MM.1S (cell line): ENCODE results near the gene NMD3.

Experiments
- DNase-seq: peaks from one replicate; pipeline ENCODE4 v3.0.0-alpha.2; 2015
- H2AFZ ChIP-seq: fragments of 300-600 bp; sonication (generic); 2 replicates; pipeline ENCODE4 v1.6.0; 2016; ENCODE audit warnings: antibody characterized with exemption, low read length
- H3F3A ChIP-seq: fragments of 300-600 bp; sonication (generic); 2 replicates; pipeline ENCODE4 v1.6.1; 2016; ENCODE audit warnings: mild to moderate bottlenecking, antibody characterized with exemption, low read length, moderate library complexity, mixed read lengths; ENCODE audit not compliant: insufficient read depth
- H3K27ac ChIP-seq: fragments of 300-600 bp; sonication (generic); 2 replicates; pipeline ENCODE4 v1.5.1; 2016; ENCODE audit warnings: mild to moderate bottlenecking, low read length
- H3K27me3 ChIP-seq: fragments of 300-600 bp; sonication (generic); replicated peaks from 2 replicates; pipeline ENCODE4 v1.6.0; 2016; ENCODE audit warnings: low read length; ENCODE audit not compliant: insufficient read depth
- H3K36me3 ChIP-seq: fragments of 300-600 bp; sonication (generic); replicated peaks from 2 replicates; pipeline ENCODE4 v1.6.1; 2016; ENCODE audit warnings: mild to moderate bottlenecking, low read length, mixed read lengths; ENCODE audit not compliant: insufficient read depth
- H3K4me1 ChIP-seq: fragments of 300-600 bp; sonication (generic); 2 replicates; pipeline ENCODE4 v1.6.1; 2016; ENCODE audit warnings: low read length, mixed read lengths
- H3K4me2 ChIP-seq: fragments of 300-600 bp; sonication (generic); 2 replicates; pipeline ENCODE4 v1.6.0; 2016; ENCODE audit warnings: low read depth, low read length
- H3K4me3 ChIP-seq: fragments of 300-600 bp; sonication (generic); 2 replicates; pipeline ENCODE4 v1.5.1; 2016; ENCODE audit warnings: low read length, mixed read lengths
- H3K79me2 ChIP-seq: fragments of 300-600 bp; sonication (generic); 2 replicates; pipeline ENCODE4 v1.6.1; 2016; ENCODE audit warnings: mixed run types, low read length, mixed read lengths
- H3K9ac ChIP-seq: fragments of 300-600 bp; sonication (generic); 2 replicates; pipeline ENCODE4 v1.6.1; 2016; ENCODE audit warnings: low read length, mixed read lengths
- H3K9me2 ChIP-seq: fragments of 300-600 bp; sonication (generic); replicated peaks from 2 replicates; pipeline ENCODE4 v1.6.1; 2016; ENCODE audit warnings: mild to moderate bottlenecking, low read length, mixed read lengths; ENCODE audit not compliant: insufficient read depth
- H3K9me3 ChIP-seq: fragments of 300-600 bp; sonication (generic); replicated peaks from 2 replicates; pipeline ENCODE4 v1.6.1; 2016; ENCODE audit warnings: mild to moderate bottlenecking, low read length, mixed read lengths; ENCODE audit not compliant: insufficient read depth
- H4K20me1 ChIP-seq: fragments of 300-600 bp; sonication (generic); 2 replicates; pipeline ENCODE4 v1.6.1; 2016; ENCODE audit warnings: mild to moderate bottlenecking, low read length, moderate library complexity, mixed read lengths; ENCODE audit not compliant: insufficient read depth
- EZH2 ChIP-seq: fragments of 300-600 bp; sonication (generic); optimal IDR thresholded peaks from 2 replicates; pipeline ENCODE3; 2017; ENCODE audit warnings: low read depth, mild to moderate bottlenecking, antibody characterized with exemption, low read length, mixed read lengths
- EZH2phosphoT487 ChIP-seq: fragments of 300-600 bp; sonication (generic); IDR thresholded peaks from 2 replicates; pipeline ENCODE4 v1.6.1; 2018; ENCODE audit warnings: antibody characterized with exemption, low read length
- TF ChIP-seq, protein P1 (sequence below): fragments of 300-600 bp; sonication (generic); IDR thresholded peaks from 2 replicates; pipeline ENCODE4 v1.5.1; 2016; ENCODE audit warnings: antibody characterized with exemption, low read length, mixed read lengths

The NMD3 gene

GRCh38 chr3:161271646-161272045 lies 50.5 kb downstream of the NMD3 start:
- Histone ChIP-seq H3K9me2 (no peaks in the 10 kb centered on the region), H3K27me3 (no peaks in the 10 kb centered on the region), H3F3A (no peaks in the 10 kb centered on the region), H3K36me3 (no peaks in the 10 kb centered on the region), H3K4me3 (no peak overlapping the region), H2AFZ (no peak overlapping the region), H4K20me1 (no peaks in the 10 kb centered on the region), H3K79me2 (no peaks in the 10 kb centered on the region), H3K9ac (no peak overlapping the region), H3K9me3 (no peaks in the 10 kb centered on the region), H3K4me1 (no peaks in the 10 kb centered on the region), H3K27ac (no peak overlapping the region), H3K4me2 (no peak overlapping the region)
- TF ChIP-seq EZH2 = no peak
- TF ChIP-seq EZH2phosphoT487 = no peak
- TF ChIP-seq, protein P1, sequence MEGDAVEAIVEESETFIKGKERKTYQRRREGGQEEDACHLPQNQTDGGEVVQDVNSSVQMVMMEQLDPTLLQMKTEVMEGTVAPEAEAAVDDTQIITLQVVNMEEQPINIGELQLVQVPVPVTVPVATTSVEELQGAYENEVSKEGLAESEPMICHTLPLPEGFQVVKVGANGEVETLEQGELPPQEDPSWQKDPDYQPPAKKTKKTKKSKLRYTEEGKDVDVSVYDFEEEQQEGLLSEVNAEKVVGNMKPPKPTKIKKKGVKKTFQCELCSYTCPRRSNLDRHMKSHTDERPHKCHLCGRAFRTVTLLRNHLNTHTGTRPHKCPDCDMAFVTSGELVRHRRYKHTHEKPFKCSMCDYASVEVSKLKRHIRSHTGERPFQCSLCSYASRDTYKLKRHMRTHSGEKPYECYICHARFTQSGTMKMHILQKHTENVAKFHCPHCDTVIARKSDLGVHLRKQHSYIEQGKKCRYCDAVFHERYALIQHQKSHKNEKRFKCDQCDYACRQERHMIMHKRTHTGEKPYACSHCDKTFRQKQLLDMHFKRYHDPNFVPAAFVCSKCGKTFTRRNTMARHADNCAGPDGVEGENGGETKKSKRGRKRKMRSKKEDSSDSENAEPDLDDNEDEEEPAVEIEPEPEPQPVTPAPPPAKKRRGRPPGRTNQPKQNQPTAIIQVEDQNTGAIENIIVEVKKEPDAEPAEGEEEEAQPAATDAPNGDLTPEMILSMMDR = no peak
- no peak for DNase-seq

DNA sequence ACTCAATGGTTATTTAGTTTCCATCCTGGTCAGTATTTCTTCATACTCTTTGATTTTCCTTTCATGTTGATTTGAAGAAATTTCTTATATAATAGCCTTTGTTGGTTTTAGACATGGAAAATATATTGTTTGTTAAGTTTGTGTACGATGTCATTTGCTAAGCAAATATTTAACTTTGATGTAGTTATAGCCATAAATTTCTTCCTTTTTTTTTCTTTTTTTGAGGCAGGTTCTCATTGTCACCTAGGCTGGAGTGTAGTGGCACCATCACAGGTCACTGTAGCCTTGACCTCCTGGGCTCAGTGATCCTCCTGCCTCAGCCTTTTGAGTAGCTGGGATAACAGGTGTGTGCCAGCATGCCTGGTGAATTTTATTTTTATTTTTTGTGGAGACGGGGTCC lies 51.4 kb downstream of the NMD3 start:
- no peak overlapping the region for H3K4me3 ChIP-seq
- no peak overlapping the region for H3K9ac ChIP-seq
- H3K36me3 ChIP-seq = no peaks in the 10 kb centered on the region
- no peaks in the 10 kb centered on the region for H3F3A ChIP-seq
- H3K4me2 ChIP-seq = no peak overlapping the region
- H3K4me1 ChIP-seq = no peaks in the 10 kb centered on the region
- no peaks in the 10 kb centered on the region for H3K9me2 ChIP-seq
- no peaks in the 10 kb centered on the region for H3K79me2 ChIP-seq
- no peaks in the 10 kb centered on the region for H3K9me3 ChIP-seq
- H3K27ac ChIP-seq = no peak overlapping the region
- H2AFZ ChIP-seq = no peak overlapping the region
- TF ChIP-seq EZH2phosphoT487 = no peak
- no peak for TF ChIP-seq EZH2
- DNase-seq = no peak
- H3K27me3 ChIP-seq = no peaks in the 10 kb centered on the region
- H4K20me1 ChIP-seq = no peaks in the 10 kb centered on the region

DNA sequence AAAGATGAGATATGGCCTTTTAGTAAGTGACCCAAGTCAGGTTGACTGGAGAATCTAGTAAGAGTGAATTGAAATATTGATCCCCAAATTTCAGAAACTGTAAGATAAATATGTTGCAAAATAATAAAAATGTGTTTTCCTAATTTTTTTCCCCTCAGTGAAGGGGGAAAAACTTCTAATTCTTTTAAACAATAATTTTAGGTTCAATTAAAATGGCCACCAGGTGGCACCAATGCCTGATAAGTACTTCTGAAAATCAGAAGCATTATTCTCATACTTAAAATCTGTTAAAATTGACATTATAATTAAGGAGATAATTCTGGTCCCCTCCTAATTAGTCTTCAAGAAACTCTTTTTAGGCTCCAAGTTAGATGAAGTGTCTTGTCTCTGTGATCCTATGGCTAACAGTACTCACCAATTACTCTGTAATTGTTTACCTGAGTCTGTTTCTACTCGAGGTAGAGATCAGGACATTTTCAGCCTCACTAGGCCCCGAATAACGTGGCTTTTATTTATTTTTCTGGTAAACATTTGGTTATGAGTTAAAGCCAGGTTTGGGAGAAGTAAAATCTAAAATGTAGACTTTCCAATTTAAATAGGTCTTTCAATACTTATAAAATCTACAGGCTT lies 52.6 kb downstream of the NMD3 start:
- H3K27ac ChIP-seq = no peak overlapping the region
- no peaks in the 10 kb centered on the region for H3K9me2 ChIP-seq
- no peak overlapping the region for H2AFZ ChIP-seq
- H3K4me2 ChIP-seq = no peak overlapping the region
- H3K9me3 ChIP-seq = no peaks in the 10 kb centered on the region
- no peaks in the 10 kb centered on the region for H3K27me3 ChIP-seq
- no peaks in the 10 kb centered on the region for H4K20me1 ChIP-seq
- H3K4me3 ChIP-seq = no peak overlapping the region
- H3F3A ChIP-seq = no peaks in the 10 kb centered on the region
- H3K9ac ChIP-seq = no peak overlapping the region
- DNase-seq = peak; percentile 66
- H3K36me3 ChIP-seq = no peaks in the 10 kb centered on the region
- no peaks in the 10 kb centered on the region for H3K79me2 ChIP-seq
- H3K4me1 ChIP-seq = no peaks in the 10 kb centered on the region
- TF ChIP-seq EZH2 (no peak), EZH2phosphoT487 (no peak)
- TF ChIP-seq, protein P1 = peak; percentile 74

- Histone ChIP-seq H4K20me1 (no peaks in the 10 kb centered on the region), H3K9me3 (no peaks in the 10 kb centered on the region), H3F3A (no peaks in the 10 kb centered on the region), H3K4me3 (no peak overlapping the region), H3K79me2 (no peaks in the 10 kb centered on the region), H2AFZ (no peak overlapping the region), H3K4me2 (no peak overlapping the region), H3K9me2 (no peaks in the 10 kb centered on the region), H3K4me1 (no peaks in the 10 kb centered on the region), H3K36me3 (no peaks in the 10 kb centered on the region), H3K27me3 (no peaks in the 10 kb centered on the region), H3K9ac (no peak overlapping the region), H3K27ac (no peak overlapping the region)
- peak; percentile 73 for DNase-seq
- TF ChIP-seq, protein P1 = peak; percentile 93
- TF ChIP-seq EZH2phosphoT487 (no peak), EZH2 (no peak)
These were observed 53.7 kb downstream of the NMD3 start for GRCh38 chr3:161274691-161275298.
